HG02588 (cell line): ENCODE measurements around the gene DLX3.

Experiments used
- ATAC-seq: cut with Tn5 transposase; IDR thresholded peaks from one replicate; pipeline ENCODE4 v1.9.1; 2021; ENCODE audit warnings: mild to moderate bottlenecking, moderate library complexity; ENCODE audit not compliant: unreplicated experiment

The DLX3 gene

GRCh38 chr17:50024808-50025207 lies 29.8 kb upstream of the DLX3 start:
- no peak for ATAC-seq

- ATAC-seq, result no peak
Measured at GRCh38 chr17:50023520-50023919, 28.5 kb upstream of the DLX3 start.

GRCh38 chr17:50022463-50023130 lies 27.6 kb upstream of the DLX3 start:
- ATAC-seq, result no peak

GRCh38 chr17:50021681-50022370 lies 26.8 kb upstream of the DLX3 start:
- no peak for ATAC-seq

- ATAC-seq, result no peak
Measured at GRCh38 chr17:50020841-50021599, 26.0 kb upstream of the DLX3 start.

GRCh38 chr17:50018909-50019308 lies 23.9 kb upstream of the DLX3 start:
- ATAC-seq, result no peak

- ATAC-seq, result no peak
Measured at GRCh38 chr17:50015146-50015545, 20.1 kb upstream of the DLX3 start.

GRCh38 chr17:50014471-50015088 lies 19.6 kb upstream of the DLX3 start:
- ATAC-seq, result no peak

- no peak for ATAC-seq
Measured at GRCh38 chr17:50013079-50013478, 18.1 kb upstream of the DLX3 start.

GRCh38 chr17:50009282-50009681 lies 14.3 kb upstream of the DLX3 start:
- no peak for ATAC-seq

- ATAC-seq, result no peak
Measured at GRCh38 chr17:50003911-50004310, 8.9 kb upstream of the DLX3 start.

- ATAC-seq, result no peak
Measured at GRCh38 chr17:49998836-49999511, 4.0 kb upstream of the DLX3 start.

GRCh38 chr17:49997773-49998703 lies 3.0 kb upstream of the DLX3 start:
- ATAC-seq, result peak; percentile 64

- no peak for ATAC-seq
Measured at GRCh38 chr17:49997301-49997650, 2.3 kb upstream of the DLX3 start.

- no peak for ATAC-seq
Measured at GRCh38 chr17:49996495-49997300, 1.7 kb upstream of the DLX3 start.

GRCh38 chr17:49996121-49996494 lies 1.1 kb upstream of the DLX3 start:
- ATAC-seq, result no peak

GRCh38 chr17:49994085-49995054 lies 654 bp downstream of the DLX3 start:
- ATAC-seq, result no peak

GRCh38 chr17:49993423-49994060 lies 1.5 kb downstream of the DLX3 start:
- no peak for ATAC-seq
